ENCODE data around the gene QRICH2.

QRICH2 gene

DNA sequence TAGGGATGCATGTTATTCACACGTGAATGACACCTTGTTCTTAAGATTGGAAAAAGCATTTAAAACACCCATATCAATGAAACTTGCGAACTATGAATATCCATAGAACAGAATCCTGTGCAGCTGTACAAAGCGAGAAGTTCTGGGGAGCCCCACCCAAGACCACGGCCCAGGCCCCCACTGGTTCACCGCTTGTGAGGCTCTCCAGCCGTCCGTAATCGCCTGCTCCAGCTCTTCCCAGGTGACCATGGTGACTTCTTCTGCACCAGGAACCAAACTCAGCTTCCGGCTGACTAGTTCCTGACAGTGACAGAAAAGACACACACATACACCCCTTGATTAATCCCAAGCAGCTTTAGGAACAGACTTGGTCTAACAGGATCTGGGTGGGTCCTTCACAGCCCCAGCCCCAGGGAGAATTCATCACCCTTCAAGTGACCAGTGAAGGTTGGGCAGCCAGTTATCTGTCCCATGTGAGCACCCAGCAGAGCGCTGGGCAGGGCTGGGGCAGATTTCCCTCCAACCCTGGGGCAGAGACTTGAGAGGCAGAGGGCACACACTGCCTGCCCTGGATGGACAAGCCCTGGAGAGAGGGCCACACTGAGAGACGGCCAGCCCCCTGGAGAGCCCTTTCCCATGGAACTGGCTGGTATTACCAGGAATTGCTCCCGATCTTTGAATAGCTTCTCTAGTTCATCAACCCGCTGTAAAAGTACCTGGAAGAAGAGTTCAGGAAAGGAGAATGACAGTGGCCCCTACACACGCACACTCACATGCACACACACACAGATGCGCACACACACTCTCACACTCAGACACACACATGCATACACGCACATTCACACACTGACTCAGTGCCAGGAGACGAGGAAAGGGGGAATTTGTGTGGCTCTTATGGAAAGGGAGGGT, 3.6 kb downstream of the QRICH2 start:
- Histone ChIP-seq H3K27me3 (ENCODE audit: insufficient read depth, low read length) (no peaks in the 10 kb centered on the region), H3K27ac (ENCODE audit: low read depth, low read length) (no peak overlapping the region), H3K4me1 (ENCODE audit: control insufficient read depth, insufficient read depth, low read length, unreplicated experiment) (no peaks in the 10 kb centered on the region), H3K4me3 (ENCODE audit: low read depth, low read length) (no peak overlapping the region), H2AFZ (ENCODE audit: low read length, unreplicated experiment) (no peak overlapping the region), H3K36me3 (ENCODE audit: insufficient read depth, low read length) (no peaks in the 10 kb centered on the region), H3K79me2 (ENCODE audit: control insufficient read depth, insufficient read depth, low read length, unreplicated experiment) (no peaks in the 10 kb centered on the region)

DNA sequence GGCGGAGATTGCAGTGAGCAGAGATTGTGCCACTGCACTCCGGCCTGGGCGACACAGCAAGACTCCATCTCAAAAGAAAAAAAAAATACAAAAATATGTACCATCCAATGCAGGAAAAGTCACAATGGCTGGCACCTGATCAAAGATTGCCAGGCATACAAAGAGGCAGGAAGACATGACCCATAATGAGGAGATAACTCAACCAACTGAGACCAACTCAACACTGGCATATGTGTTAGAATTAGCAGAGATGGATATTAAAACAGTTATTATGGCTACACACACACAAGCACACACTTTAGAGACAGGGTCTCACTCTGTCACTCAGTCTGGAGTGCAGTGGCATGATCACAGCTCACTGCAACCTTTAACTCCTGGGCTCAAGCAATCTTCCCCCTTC, 10.6 kb downstream of the QRICH2 start:
- Histone ChIP-seq H3K27me3 (ENCODE audit: insufficient read depth, low read length) (no peaks in the 10 kb centered on the region), H3K4me3 (ENCODE audit: low read depth, low read length) (no peak overlapping the region), H2AFZ (ENCODE audit: low read length, unreplicated experiment) (no peak overlapping the region), H3K79me2 (ENCODE audit: control insufficient read depth, insufficient read depth, low read length, unreplicated experiment) (no peaks in the 10 kb centered on the region), H3K4me1 (ENCODE audit: control insufficient read depth, insufficient read depth, low read length, unreplicated experiment) (no peaks in the 10 kb centered on the region), H3K27ac (ENCODE audit: low read depth, low read length) (no peak overlapping the region), H3K36me3 (ENCODE audit: insufficient read depth, low read length) (no peaks in the 10 kb centered on the region)

DNA sequence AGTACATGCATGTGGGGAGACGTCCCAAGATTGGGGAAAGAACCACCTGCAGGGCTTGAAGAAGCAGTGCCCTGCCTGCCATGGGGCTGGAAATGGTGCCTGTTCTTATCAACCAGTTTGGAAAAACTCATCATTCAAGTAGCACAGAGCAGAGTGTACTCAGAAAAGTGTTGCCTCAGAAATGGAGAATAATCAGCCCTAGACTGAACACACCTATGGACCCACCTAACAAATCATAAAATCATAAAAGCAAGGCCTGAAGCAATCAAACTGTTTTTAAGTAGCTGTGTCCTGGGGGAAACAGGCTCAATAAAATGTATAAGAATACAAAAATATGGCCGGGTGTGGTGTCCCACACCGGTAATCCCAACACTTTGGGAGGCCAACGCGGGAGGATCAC, 11.2 kb downstream of the QRICH2 start:
- Histone ChIP-seq H2AFZ (ENCODE audit: low read length, unreplicated experiment) (no peak overlapping the region), H3K4me3 (ENCODE audit: low read depth, low read length) (no peak overlapping the region), H3K79me2 (ENCODE audit: control insufficient read depth, insufficient read depth, low read length, unreplicated experiment) (no peaks in the 10 kb centered on the region), H3K27me3 (ENCODE audit: insufficient read depth, low read length) (no peaks in the 10 kb centered on the region), H3K27ac (ENCODE audit: low read depth, low read length) (no peak overlapping the region), H3K36me3 (ENCODE audit: insufficient read depth, low read length) (no peaks in the 10 kb centered on the region), H3K4me1 (ENCODE audit: control insufficient read depth, insufficient read depth, low read length, unreplicated experiment) (no peaks in the 10 kb centered on the region)

DNA sequence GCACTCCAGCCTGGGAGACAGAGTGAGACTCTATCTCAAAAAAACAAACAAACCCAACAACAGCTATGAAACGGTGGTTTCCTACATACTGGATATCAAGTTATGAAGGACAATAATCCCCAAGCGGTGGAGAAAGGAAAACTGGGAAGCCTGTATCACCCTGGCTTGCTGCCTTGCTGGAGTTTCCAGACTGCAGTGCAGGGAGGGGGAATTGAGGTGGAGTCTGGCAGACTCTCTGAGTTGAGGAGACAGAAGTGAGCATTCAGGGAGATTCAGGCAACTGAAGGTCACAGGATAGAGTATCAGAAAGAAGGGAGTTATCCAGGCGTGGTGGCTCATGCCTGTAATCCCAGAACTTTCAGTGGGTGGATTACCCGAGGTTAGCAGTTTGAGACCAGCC, 11.9 kb downstream of the QRICH2 start:
- H3K79me2 ChIP-seq (ENCODE audit: control insufficient read depth, insufficient read depth, low read length, unreplicated experiment): no peaks in the 10 kb centered on the region
- no peak overlapping the region for H3K4me3 ChIP-seq (ENCODE audit: low read depth, low read length)
- H3K27me3 ChIP-seq (ENCODE audit: insufficient read depth, low read length): no peaks in the 10 kb centered on the region
- no peaks in the 10 kb centered on the region for H3K36me3 ChIP-seq (ENCODE audit: insufficient read depth, low read length)
- no peak overlapping the region for H2AFZ ChIP-seq (ENCODE audit: low read length, unreplicated experiment)
- no peak overlapping the region for H3K27ac ChIP-seq (ENCODE audit: low read depth, low read length)
- no peaks in the 10 kb centered on the region for H3K4me1 ChIP-seq (ENCODE audit: control insufficient read depth, insufficient read depth, low read length, unreplicated experiment)

DNA sequence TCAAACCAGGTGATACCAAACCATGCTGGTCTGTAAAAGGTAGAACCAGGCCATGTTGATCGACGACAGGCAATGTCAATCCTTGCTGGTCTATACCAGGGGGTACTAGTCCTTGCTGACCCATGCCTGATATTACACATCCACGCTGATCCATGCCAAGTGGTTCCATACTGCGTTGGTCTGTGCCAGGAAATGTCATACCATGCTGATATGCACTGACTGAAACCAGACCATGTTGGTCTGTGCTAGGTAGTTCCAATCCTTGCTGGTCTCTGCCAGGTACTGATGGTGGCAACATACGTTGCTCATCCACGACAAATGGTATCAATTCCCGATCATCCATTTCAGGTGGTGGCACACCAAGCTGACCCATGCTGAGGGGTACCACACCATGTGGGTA, 15.0 kb downstream of the QRICH2 start:
- H2AFZ ChIP-seq (ENCODE audit: low read length, unreplicated experiment): no peak overlapping the region
- no peaks in the 10 kb centered on the region for H3K79me2 ChIP-seq (ENCODE audit: control insufficient read depth, insufficient read depth, low read length, unreplicated experiment)
- H3K4me1 ChIP-seq (ENCODE audit: control insufficient read depth, insufficient read depth, low read length, unreplicated experiment): no peaks in the 10 kb centered on the region
- H3K27me3 ChIP-seq (ENCODE audit: insufficient read depth, low read length): no peaks in the 10 kb centered on the region
- H3K4me3 ChIP-seq (ENCODE audit: low read depth, low read length): no peak overlapping the region
- no peaks in the 10 kb centered on the region for H3K36me3 ChIP-seq (ENCODE audit: insufficient read depth, low read length)
- H3K27ac ChIP-seq (ENCODE audit: low read depth, low read length): no peak overlapping the region

DNA sequence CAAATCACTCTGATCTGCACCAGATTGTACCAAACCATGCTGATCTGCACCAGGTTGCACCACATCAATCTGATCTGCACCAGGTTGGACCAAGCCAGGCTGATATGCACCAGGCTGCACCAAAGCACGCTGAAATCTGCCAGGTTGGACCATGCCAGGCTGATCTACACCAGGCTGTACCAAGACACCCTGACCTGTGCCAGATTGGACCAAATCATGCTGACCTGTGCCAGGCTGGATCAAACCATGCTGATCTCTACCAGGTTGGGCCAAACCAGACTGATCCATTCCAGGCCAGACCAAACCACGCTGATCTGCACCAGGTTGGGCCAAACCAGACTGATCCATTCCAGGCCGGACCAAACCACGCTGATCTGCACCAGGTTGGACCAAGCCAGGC, 15.5 kb downstream of the QRICH2 start:
- Histone ChIP-seq H3K36me3 (ENCODE audit: insufficient read depth, low read length) (no peaks in the 10 kb centered on the region), H3K4me1 (ENCODE audit: control insufficient read depth, insufficient read depth, low read length, unreplicated experiment) (no peaks in the 10 kb centered on the region), H3K4me3 (ENCODE audit: low read depth, low read length) (no peak overlapping the region), H3K27ac (ENCODE audit: low read depth, low read length) (no peak overlapping the region), H2AFZ (ENCODE audit: low read length, unreplicated experiment) (no peak overlapping the region), H3K27me3 (ENCODE audit: insufficient read depth, low read length) (no peaks in the 10 kb centered on the region), H3K79me2 (ENCODE audit: control insufficient read depth, insufficient read depth, low read length, unreplicated experiment) (no peaks in the 10 kb centered on the region)

DNA sequence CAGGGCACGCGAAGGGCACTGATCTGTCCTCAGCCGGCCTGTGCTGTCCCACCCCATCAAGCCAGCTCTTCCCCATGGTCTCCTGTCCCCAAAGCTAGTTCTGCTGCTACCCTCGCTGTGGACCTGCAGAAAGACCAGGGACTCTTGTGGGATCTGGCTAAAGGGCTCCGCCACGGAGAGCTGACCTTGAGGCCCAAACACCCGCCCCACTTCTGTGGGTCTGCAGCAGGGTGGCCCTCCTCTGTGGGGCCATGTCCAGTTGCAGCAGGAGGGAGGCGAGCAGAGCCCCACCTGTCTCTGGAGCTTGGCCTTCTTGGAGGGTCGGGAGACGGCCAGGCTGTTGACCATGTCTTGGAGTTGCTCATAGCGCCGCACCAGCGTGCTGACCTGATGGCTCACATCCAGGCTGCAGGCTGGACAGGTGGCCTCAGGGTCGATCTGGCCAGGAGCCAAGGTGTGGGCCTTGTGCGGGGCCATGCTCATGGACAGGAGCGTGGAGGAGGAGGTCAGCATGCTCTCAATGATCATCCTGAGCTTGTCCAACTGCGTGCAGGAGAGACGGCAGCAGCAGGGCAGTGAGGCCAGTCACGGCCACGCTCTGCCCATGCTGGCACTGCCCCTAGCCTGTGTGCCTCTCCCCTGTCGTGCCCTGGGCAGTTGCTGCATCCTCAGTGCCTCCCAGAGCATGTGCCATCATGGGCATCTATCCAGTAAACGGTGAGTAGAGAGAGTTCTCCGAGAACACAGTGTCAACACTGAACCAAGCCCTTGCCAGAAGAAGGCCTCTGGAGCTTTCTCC, 26.3 kb downstream of the QRICH2 start:
- Histone ChIP-seq H3K79me2 (ENCODE audit: control insufficient read depth, insufficient read depth, low read length, unreplicated experiment) (no peaks in the 10 kb centered on the region), H2AFZ (ENCODE audit: low read length, unreplicated experiment) (no peak overlapping the region), H3K4me3 (ENCODE audit: low read depth, low read length) (no peak overlapping the region), H3K4me1 (ENCODE audit: control insufficient read depth, insufficient read depth, low read length, unreplicated experiment) (no peaks in the 10 kb centered on the region), H3K36me3 (ENCODE audit: insufficient read depth, low read length) (no peaks in the 10 kb centered on the region), H3K27ac (ENCODE audit: low read depth, low read length) (no peak overlapping the region), H3K27me3 (ENCODE audit: insufficient read depth, low read length) (no peaks in the 10 kb centered on the region)

DNA sequence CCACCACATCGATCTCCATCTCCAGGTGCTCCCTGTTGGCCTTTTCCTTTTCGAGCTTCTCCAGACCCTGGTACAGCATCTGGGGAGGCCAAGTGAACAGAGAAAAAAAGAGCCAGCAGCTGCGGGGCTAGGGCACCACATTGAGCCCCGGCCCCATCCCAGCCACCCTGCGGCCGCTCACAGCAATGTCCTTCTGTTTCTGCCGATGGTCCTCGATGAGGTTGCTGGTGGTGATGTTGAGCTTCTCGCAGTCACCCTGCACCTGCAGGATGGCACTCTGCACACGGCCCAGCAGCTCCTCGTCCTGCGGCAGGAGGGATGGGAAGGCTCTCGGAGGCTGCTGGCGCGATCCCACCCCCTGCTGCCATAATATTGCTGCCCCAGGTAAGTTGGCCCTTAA, 27.4 kb downstream of the QRICH2 start:
- Histone ChIP-seq H3K4me3 (ENCODE audit: low read depth, low read length) (no peak overlapping the region), H2AFZ (ENCODE audit: low read length, unreplicated experiment) (no peak overlapping the region), H3K79me2 (ENCODE audit: control insufficient read depth, insufficient read depth, low read length, unreplicated experiment) (no peaks in the 10 kb centered on the region), H3K4me1 (ENCODE audit: control insufficient read depth, insufficient read depth, low read length, unreplicated experiment) (no peaks in the 10 kb centered on the region), H3K27ac (ENCODE audit: low read depth, low read length) (no peak overlapping the region), H3K36me3 (ENCODE audit: insufficient read depth, low read length) (no peaks in the 10 kb centered on the region), H3K27me3 (ENCODE audit: insufficient read depth, low read length) (no peaks in the 10 kb centered on the region)

DNA sequence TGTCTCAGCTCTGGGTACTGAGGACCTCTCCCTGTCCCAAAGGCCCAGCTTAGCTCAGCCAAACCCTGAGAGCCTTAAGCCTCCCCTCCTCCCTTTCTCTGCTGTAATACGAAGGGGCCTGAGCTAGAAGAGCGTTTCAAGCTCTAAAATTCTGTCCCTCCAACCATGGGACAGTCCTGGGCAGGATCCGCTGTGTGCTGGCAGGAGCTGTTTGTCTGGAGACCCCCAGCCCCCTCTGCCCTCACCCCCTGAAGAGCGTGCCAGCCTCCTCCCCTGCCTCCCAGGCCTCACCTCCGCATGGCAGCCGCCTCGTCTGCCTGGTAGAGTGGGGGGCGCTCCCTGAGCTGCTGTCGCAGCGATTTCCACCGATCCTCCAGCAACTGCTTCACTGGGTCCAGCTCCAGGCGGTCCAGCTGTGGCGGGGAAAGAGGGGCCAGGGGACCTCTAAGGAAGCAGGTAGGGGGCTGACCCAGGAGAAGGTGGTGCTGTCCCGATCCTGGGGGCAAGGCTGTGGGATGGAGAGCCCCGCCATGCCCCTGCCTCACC, 28.3 kb downstream of the QRICH2 start:
- H3K36me3 ChIP-seq (ENCODE audit: insufficient read depth, low read length): no peaks in the 10 kb centered on the region
- no peak overlapping the region for H3K4me3 ChIP-seq (ENCODE audit: low read depth, low read length)
- no peak overlapping the region for H2AFZ ChIP-seq (ENCODE audit: low read length, unreplicated experiment)
- no peak overlapping the region for H3K27ac ChIP-seq (ENCODE audit: low read depth, low read length)
- H3K79me2 ChIP-seq (ENCODE audit: control insufficient read depth, insufficient read depth, low read length, unreplicated experiment): no peaks in the 10 kb centered on the region
- H3K4me1 ChIP-seq (ENCODE audit: control insufficient read depth, insufficient read depth, low read length, unreplicated experiment): no peaks in the 10 kb centered on the region
- H3K27me3 ChIP-seq (ENCODE audit: insufficient read depth, low read length): no peaks in the 10 kb centered on the region

DNA sequence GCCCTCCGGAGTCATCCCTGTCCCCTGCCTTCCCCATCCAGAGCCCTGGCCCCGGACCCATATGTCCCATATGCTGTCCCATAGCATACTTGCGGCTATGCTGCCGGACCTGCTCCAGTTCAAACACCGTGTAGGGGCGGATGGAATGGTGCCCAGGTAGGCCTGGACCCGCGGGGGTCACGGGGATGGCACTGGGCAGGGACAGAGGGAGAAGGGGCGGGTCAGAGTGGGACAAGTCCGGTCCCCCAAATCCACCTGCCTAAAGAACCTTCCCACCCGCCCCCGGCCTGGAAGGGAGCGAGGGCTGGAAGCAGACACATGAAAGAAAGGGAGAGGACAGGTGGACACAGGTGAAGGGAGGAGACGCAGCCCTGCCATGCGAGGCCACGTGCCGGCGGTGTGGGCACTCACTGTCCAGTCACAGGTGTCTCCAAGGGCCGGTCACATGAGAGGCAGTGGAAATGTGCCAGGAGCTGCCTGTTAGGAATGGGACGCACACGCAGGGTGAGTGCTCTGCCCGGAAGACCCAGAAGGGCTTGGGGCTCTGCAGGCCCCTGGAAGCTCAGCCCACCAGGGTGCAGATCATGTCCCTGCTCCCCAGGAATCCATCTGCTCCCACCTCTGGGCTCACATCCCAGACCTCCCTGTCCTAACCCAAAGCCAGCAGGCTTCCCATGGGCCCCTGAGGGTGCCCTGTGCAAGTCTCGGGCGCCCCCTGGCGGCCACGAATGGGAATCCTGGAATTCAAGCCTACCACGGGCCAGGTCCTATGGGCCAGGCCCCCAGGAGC, 28.9 kb downstream of the QRICH2 start:
- no peaks in the 10 kb centered on the region for H3K27me3 ChIP-seq (ENCODE audit: insufficient read depth, low read length)
- no peak overlapping the region for H3K4me3 ChIP-seq (ENCODE audit: low read depth, low read length)
- no peak overlapping the region for H2AFZ ChIP-seq (ENCODE audit: low read length, unreplicated experiment)
- no peaks in the 10 kb centered on the region for H3K4me1 ChIP-seq (ENCODE audit: control insufficient read depth, insufficient read depth, low read length, unreplicated experiment)
- H3K36me3 ChIP-seq (ENCODE audit: insufficient read depth, low read length): no peaks in the 10 kb centered on the region
- no peaks in the 10 kb centered on the region for H3K79me2 ChIP-seq (ENCODE audit: control insufficient read depth, insufficient read depth, low read length, unreplicated experiment)
- H3K27ac ChIP-seq (ENCODE audit: low read depth, low read length): no peak overlapping the region
